DND-41 (cell line): ENCODE data around the gene NTN1.

Source experiments
- ATAC-seq: fragments of 200-7000 bp; cut with Tn5 transposase; 3 replicates; pipeline ENCODE4 v1.9.1; 2021; ENCODE audit warnings: low read depth; ENCODE audit not compliant: insufficient read depth
- DNase-seq: peaks from one replicate; pipeline ENCODE4 v3.0.0-alpha.2; 2020
- H2AFZ ChIP-seq: 2 replicates; pipeline ENCODE4 v1.6.0; 2012; ENCODE audit warnings: low read depth, low read length
- H3K27ac ChIP-seq: 2 replicates; pipeline ENCODE4 v1.5.1; 2012; ENCODE audit warnings: low read length, inconsistent platforms
- H3K27me3 ChIP-seq: fragments of 200-600 bp; sonication (generic); 2 replicates; pipeline ENCODE4 v1.6.0; 2012; ENCODE audit warnings: low read length, mild to moderate bottlenecking, inconsistent platforms; ENCODE audit not compliant: insufficient read depth, poor library complexity
- H3K36me3 ChIP-seq: 2 replicates; pipeline ENCODE4 v1.5.1; 2012; ENCODE audit warnings: low read length, inconsistent platforms; ENCODE audit not compliant: insufficient read depth
- H3K4me1 ChIP-seq: 2 replicates; pipeline ENCODE4 v1.5.1; 2012; ENCODE audit warnings: mild to moderate bottlenecking, low read length; ENCODE audit not compliant: insufficient read depth
- H3K4me2 ChIP-seq: 2 replicates; pipeline ENCODE4 v1.6.0; 2012; ENCODE audit warnings: mild to moderate bottlenecking, moderate library complexity, low read length, inconsistent platforms; ENCODE audit not compliant: insufficient read depth
- H3K4me3 ChIP-seq, 2 experiments: fragments of 200-600 bp in 1 of 2; shearing (Covaris generic) in 1 of 2; 2 replicates each; pipeline ENCODE4 v1.5.1; 2012 to 2016; ENCODE audit warnings: inconsistent platforms in 2 of 2, low read length in 2 of 2, mild to moderate bottlenecking in 2 of 2, low read depth in 1 of 2, moderate library complexity in 1 of 2
- H3K79me2 ChIP-seq: 2 replicates; pipeline ENCODE4 v1.6.0; 2012; ENCODE audit warnings: low read length, inconsistent platforms; ENCODE audit not compliant: insufficient read depth
- H3K9ac ChIP-seq: 2 replicates; pipeline ENCODE4 v1.6.0; 2012; ENCODE audit warnings: low read depth, mild to moderate bottlenecking, inconsistent platforms, low read length, moderate library complexity
- H3K9me3 ChIP-seq: 2 replicates; pipeline ENCODE4 v1.5.1; 2012; ENCODE audit warnings: low read length, moderate library complexity, mild to moderate bottlenecking, inconsistent platforms; ENCODE audit not compliant: insufficient read depth, severe bottlenecking
- H4K20me1 ChIP-seq: 2 replicates; pipeline ENCODE4 v1.6.0; 2012; ENCODE audit warnings: low read length; ENCODE audit not compliant: insufficient read depth
- CTCF ChIP-seq: IDR thresholded peaks from 2 replicates; pipeline ENCODE4 v1.5.1; 2012; ENCODE audit warnings: borderline replicate concordance, low read length, moderate library complexity, mild to moderate bottlenecking; ENCODE audit not compliant: poor library complexity, severe bottlenecking; ENCODE audit errors: extremely low read depth
- EZH2 ChIP-seq: IDR thresholded peaks from 3 replicates; pipeline ENCODE4 v1.6.1; 2012; ENCODE audit warnings: borderline replicate concordance, low read depth, mild to moderate bottlenecking, moderate library complexity, low read length, inconsistent platforms; ENCODE audit not compliant: severe bottlenecking

Gene NTN1

GRCh38 chr17:9121186-9121820, 100.0 kb downstream of the NTN1 start:
- H3K27ac ChIP-seq: no peak overlapping the region
- no peak for TF ChIP-seq EZH2
- TF ChIP-seq CTCF: no peak
- H3K4me3 ChIP-seq: no peak overlapping the region
- ATAC-seq: no peak
- no peaks in the 10 kb centered on the region for H3K9me3 ChIP-seq
- H3K4me2 ChIP-seq: no peak overlapping the region
- no peak for DNase-seq
- H3K79me2 ChIP-seq: no peaks in the 10 kb centered on the region
- no peak overlapping the region for H2AFZ ChIP-seq
- H3K4me1 ChIP-seq: no peaks in the 10 kb centered on the region
- no peaks in the 10 kb centered on the region for H3K36me3 ChIP-seq
- H4K20me1 ChIP-seq: no peaks in the 10 kb centered on the region
- H3K27me3 ChIP-seq: no peaks in the 10 kb centered on the region
- no peak overlapping the region for H3K9ac ChIP-seq

- H3K4me3 ChIP-seq: no peak overlapping the region
- DNase-seq (no peak), ATAC-seq (no peak)
- no peak overlapping the region for H3K9ac ChIP-seq
- H3K27me3 ChIP-seq: no peaks in the 10 kb centered on the region
- no peaks in the 10 kb centered on the region for H4K20me1 ChIP-seq
- H3K79me2 ChIP-seq: no peaks in the 10 kb centered on the region
- H2AFZ ChIP-seq: no peak overlapping the region
- H3K4me2 ChIP-seq: no peak overlapping the region
- H3K9me3 ChIP-seq: no peaks in the 10 kb centered on the region
- no peaks in the 10 kb centered on the region for H3K36me3 ChIP-seq
- H3K27ac ChIP-seq: no peak overlapping the region
- no peaks in the 10 kb centered on the region for H3K4me1 ChIP-seq
- TF ChIP-seq CTCF (no peak), EZH2 (no peak)
These were observed 102.6 kb downstream of the NTN1 start for GRCh38 chr17:9123594-9124553.

- no peaks in the 10 kb centered on the region for H4K20me1 ChIP-seq
- H3K27ac ChIP-seq: no peak overlapping the region
- no peak for DNase-seq
- H3K27me3 ChIP-seq: no peaks in the 10 kb centered on the region
- H3K9ac ChIP-seq: no peak overlapping the region
- H3K4me2 ChIP-seq: no peak overlapping the region
- TF ChIP-seq EZH2 (no peak), CTCF (no peak)
- H2AFZ ChIP-seq: no peak overlapping the region
- H3K4me1 ChIP-seq: no peaks in the 10 kb centered on the region
- H3K36me3 ChIP-seq: no peaks in the 10 kb centered on the region
- ATAC-seq: no peak
- no peak overlapping the region for H3K4me3 ChIP-seq
- H3K79me2 ChIP-seq: no peaks in the 10 kb centered on the region
- no peaks in the 10 kb centered on the region for H3K9me3 ChIP-seq
These were observed 103.2 kb downstream of the NTN1 start for GRCh38 chr17:9124554-9124935.
